GM18951 (cell line): ENCODE measurements around the gene CNTNAP4.

Experiments used
- POLR2A ChIP-seq: IDR thresholded peaks from 4 replicates; pipeline ENCODE4 v1.6.1; 2011; ENCODE audit warnings: mild to moderate bottlenecking; ENCODE audit not compliant: insufficient read length, insufficient read depth; ENCODE audit errors: extremely low read depth
- in situ Hi-C: fragments of 300-500 bp; cut with MboI; formaldehyde crosslinking; loops from one replicate; pipeline ENCODE4 v1.12.0; 2022; ENCODE audit warnings: low sequenced_read_pairs, mixed read lengths, inconsistent platforms; ENCODE audit not compliant: unreplicated experiment

The CNTNAP4 gene

DNA sequence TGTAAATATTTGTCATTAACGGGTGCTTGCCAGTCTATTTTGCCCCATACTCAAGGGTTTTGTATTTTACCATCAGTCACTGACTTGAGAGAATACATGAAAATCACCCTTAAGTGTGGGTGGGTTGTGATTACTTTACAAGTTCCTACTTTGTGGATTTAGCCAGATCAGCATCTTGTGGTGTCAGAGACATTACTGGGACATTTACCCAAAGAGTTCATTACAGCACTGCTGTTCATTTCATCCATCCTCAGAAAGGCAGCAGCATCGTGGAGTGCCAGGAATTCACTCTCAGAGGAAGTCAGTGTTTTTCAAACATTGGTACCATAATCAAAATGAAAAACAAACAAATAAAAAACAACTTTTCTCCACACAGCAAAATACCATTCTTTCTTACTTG lies 110.8 kb downstream of the CNTNAP4 start:
- in situ Hi-C loops, result no loop called here
- no peak for TF ChIP-seq POLR2A

- in situ Hi-C loops, result no loop called here
- no peak for TF ChIP-seq POLR2A
Observed at GRCh38 chr16:76389126-76389525, 111.9 kb downstream of the CNTNAP4 start.

DNA sequence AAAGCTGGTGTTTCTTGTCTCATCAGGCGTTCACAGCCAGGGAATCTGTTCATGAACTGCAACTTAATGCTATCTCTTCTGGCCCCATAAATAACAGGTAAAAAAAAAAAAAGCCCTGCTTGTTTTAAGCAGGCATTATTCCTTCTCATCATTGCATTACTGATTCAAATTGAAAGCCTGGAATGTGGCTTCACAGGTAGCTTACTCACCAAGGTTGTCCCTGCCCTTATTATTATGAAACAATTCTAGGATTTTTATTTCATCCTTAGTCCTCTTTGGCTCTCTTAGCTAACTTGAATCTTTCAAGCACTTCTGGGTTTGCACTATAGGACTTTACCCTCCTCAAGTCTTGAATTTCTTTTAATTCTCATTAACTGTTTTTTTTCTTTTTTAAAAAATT lies 113.3 kb downstream of the CNTNAP4 start:
- in situ Hi-C loops, result no loop called here
- TF ChIP-seq POLR2A, result no peak

GRCh38 chr16:76396977-76397376 lies 119.8 kb downstream of the CNTNAP4 start:
- in situ Hi-C loops, result no loop called here
- TF ChIP-seq POLR2A, result no peak

DNA sequence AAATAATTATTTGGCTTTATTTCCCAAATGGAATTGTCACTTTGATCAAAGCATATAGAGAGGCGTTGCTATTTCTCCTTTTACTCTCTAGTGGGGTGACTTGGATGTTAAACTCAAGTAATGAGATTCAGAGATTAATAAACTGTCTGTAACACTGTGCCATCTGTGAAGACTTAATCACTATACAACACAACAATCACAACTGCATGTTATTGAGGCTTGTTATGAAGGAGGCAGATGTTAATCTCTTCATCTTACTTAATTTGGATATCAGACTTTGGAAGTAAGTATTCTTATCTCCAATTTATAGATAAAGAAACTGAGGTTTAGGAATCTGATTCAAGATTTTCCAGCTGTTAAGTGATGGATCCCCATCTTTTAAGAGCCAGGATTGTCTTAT lies 132.5 kb downstream of the CNTNAP4 start:
- no peak for TF ChIP-seq POLR2A
- in situ Hi-C loops, result no loop called here

DNA sequence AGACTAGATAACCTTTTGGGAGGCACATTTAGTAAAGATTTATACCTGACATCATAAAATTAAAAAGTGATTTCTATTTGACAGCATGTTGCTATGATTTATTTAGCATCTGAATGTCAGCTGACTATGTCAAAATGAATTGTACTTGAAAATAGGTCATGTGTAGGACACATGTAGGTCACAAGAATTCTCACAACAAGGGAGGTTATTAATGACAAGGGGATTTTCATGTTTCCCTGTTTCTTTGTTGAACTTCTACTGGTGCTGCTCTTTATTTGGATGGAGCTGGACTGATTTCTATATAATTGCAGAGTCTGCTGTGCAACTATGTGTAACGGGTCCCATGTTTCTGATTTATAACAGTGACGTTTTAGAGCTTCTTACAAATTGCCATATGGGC lies 144.4 kb downstream of the CNTNAP4 start:
- TF ChIP-seq POLR2A, result no peak
- in situ Hi-C loops, result no loop called here

DNA sequence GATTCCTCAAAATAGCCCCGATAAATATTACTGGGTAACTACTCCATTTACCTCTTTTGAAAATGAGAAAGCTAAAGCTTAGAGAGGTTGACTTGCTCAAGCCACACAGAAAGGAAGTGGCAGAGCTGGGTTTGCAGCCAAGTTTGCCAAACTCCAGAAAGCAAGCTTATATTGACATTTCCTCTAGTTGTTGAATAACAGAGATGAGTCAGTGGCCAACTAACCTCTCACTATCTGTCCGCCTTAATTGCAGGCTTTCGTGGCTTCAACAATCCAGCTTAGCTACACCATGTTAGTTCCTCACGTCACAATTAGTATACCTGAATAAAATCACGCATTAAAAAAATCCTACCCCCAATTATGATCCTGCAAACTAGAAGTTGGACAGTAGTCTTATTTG lies 151.7 kb downstream of the CNTNAP4 start:
- TF ChIP-seq POLR2A, result no peak
- in situ Hi-C loops, result no loop called here

DNA sequence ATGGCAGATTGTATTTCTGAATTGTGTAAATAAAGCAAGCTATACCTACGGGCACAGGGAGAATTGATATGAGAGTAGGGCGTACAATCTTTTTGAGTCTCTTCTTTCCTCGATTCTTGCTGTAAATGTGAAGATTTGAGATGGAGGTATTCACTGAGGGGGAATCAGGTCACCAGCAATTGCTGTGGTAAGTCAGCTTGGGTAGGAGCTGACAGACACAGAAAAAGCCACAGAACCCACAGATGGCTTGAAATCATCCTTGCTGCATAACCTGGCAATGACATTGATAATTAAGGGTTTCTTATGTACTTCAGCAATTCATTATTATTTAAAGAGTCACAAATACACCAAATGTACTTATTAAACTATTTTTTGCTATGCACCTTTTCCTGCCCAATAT lies 164.2 kb downstream of the CNTNAP4 start:
- no peak for TF ChIP-seq POLR2A
- in situ Hi-C loops, result no loop called here

DNA sequence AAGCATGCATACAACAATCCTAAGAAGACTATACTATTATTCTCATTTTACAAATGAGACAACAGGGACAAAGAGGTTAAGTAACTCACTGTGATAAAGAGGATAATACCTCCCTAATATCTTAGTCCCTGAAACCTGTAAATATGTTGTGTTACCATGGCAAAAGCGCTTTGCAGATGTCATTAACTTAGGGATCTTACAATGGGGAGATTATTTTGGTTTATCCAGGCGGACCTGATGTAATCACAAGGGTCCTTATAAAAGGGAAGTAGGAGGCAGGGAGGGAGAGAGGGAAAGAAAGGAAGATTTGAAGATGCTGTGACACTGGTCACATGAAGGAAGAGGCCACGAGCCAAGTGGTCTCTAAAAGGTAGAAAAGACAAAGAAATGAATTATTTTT lies 164.7 kb downstream of the CNTNAP4 start:
- in situ Hi-C loops, result no loop called here
- no peak for TF ChIP-seq POLR2A

GRCh38 chr16:76443973-76444372 lies 166.8 kb downstream of the CNTNAP4 start:
- no peak for TF ChIP-seq POLR2A
- in situ Hi-C loops, result no loop called here

DNA sequence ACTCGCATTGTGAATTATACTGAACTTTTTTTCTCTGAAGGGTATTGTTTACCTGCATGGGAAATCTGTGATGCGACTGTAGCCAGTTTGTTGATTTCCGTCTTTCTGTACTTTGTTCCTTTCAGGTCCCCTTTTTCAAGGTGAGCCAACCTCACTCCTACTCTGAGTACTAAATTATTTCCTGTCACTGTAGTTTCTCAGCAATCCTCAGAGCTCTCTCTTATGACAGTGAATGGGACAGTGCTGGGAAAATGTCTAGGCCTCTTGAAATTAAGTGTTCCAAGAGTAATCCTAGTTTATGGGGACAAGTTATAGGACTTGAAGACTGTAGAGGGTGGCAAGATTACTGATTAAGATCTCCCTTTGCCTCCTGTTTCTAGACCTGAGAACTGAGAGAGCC lies 167.6 kb downstream of the CNTNAP4 start:
- no peak for TF ChIP-seq POLR2A
- in situ Hi-C loops, result no loop called here

- in situ Hi-C loops, result no loop called here
Observed at GRCh38 chr16:76445815-76446214, 168.6 kb downstream of the CNTNAP4 start.

GRCh38 chr16:76446251-76446650 lies 169.1 kb downstream of the CNTNAP4 start:
- in situ Hi-C loops, result no loop called here
- TF ChIP-seq POLR2A, result no peak

More at GRCh38 chr16:76445815-76446214, 168.6 kb downstream of the CNTNAP4 start:
- TF ChIP-seq POLR2A, result no peak

DNA sequence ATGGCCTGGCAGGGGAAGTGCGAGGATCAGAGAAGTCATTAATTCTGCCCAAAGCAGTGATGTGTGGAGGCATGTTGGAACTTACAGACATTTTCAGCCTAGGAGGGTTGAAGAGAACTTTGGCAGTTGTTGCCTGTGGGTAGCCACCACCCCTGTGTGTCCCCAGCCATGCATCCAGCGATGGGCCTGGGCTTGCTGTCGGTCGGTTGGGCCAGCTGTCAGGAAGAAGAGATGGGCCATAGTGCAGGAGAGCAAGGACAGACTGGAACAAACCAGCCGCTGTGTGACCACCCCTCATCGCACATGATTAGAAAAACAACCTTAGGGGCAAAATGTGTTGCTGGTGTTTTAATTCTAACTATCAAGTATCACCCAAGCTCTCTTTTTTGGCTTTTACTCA lies 173.7 kb downstream of the CNTNAP4 start:
- in situ Hi-C loops, result no loop called here
- no peak for TF ChIP-seq POLR2A

- in situ Hi-C loops, result no loop called here
- no peak for TF ChIP-seq POLR2A
Observed at GRCh38 chr16:76455257-76455656, 178.1 kb downstream of the CNTNAP4 start.
